CD14-positive monocyte (primary cell): ENCODE data around the gene ELAVL1. TPM values are rescaled to one million over a fixed set of nuclear protein-coding genes. Genes with fewer than 3 reads are reported as not detected.

ENCODE experiments used
- DNase-seq, 3 donors: peaks; one replicate each; pipeline ENCODE4 v3.0.0-alpha.2; 2011 to 2022
- H2AFZ ChIP-seq: 2 replicates; pipeline ENCODE4 v1.6.0; 2012; ENCODE audit warnings: mild to moderate bottlenecking, low read depth, low read length, inconsistent platforms; ENCODE audit not compliant: insufficient read depth, poor library complexity, severe bottlenecking
- H3K27ac ChIP-seq, 2 donors: 1 replicate in 1 of 2; 2 replicates in 1 of 2; pipeline ENCODE4 v1.5.1; 2012 to 2013; ENCODE audit warnings: low read length in 2 of 2, control low read depth in 1 of 2, inconsistent platforms in 1 of 2, low read depth in 1 of 2, mild to moderate bottlenecking in 1 of 2
- H3K27me3 ChIP-seq, 2 donors: one replicate each; pipeline versions ENCODE4 v1.6.0 to v1.6.1; 2011 to 2013; ENCODE audit warnings: low read length in 2 of 2; ENCODE audit not compliant: control insufficient read depth in 2 of 2, insufficient read depth in 2 of 2
- H3K36me3 ChIP-seq, 2 donors: replicated peaks in 1 of 2; 1 replicate in 1 of 2; 2 replicates in 1 of 2; pipeline versions ENCODE4 v1.5.1 to v1.6.1; 2012 to 2013; ENCODE audit warnings: low read length in 2 of 2, control low read depth in 1 of 2, inconsistent platforms in 1 of 2, mild to moderate bottlenecking in 1 of 2; ENCODE audit not compliant: insufficient read depth in 2 of 2, control insufficient read depth in 1 of 2
- H3K4me1 ChIP-seq, 2 donors: 1 replicate in 1 of 2; 2 replicates in 1 of 2; pipeline versions ENCODE4 v1.5.1 to v1.6.1; 2012 to 2013; ENCODE audit warnings: low read length in 2 of 2, control low read depth in 1 of 2, inconsistent platforms in 1 of 2, mild to moderate bottlenecking in 1 of 2, moderate library complexity in 1 of 2; ENCODE audit not compliant: insufficient read depth in 2 of 2, control insufficient read depth in 1 of 2
- H3K4me2 ChIP-seq: replicated peaks from 2 replicates; pipeline ENCODE3; 2012; ENCODE audit warnings: low read length, moderate library complexity, mild to moderate bottlenecking; ENCODE audit not compliant: poor library complexity, severe bottlenecking; ENCODE audit errors: extremely low read depth
- H3K4me3 ChIP-seq, 3 experiments: fragments of 200-600 bp in 1 of 3; sonication (generic) in 1 of 3; replicated peaks in 1 of 3; 1 replicate in 2 of 3; 2 replicates in 1 of 3; pipeline ENCODE4 v1.5.1; 2011 to 2013; ENCODE audit warnings: low read length in 3 of 3, mild to moderate bottlenecking in 3 of 3, control low read depth in 2 of 3, low read depth in 2 of 3, inconsistent platforms in 1 of 3, moderate library complexity in 1 of 3
- H3K79me2 ChIP-seq: 2 replicates; pipeline ENCODE4 v1.6.0; 2012; ENCODE audit warnings: mild to moderate bottlenecking, control low read depth, inconsistent platforms, low read length, moderate library complexity; ENCODE audit not compliant: insufficient read depth
- H3K9ac ChIP-seq: 2 replicates; pipeline ENCODE4 v1.6.0; 2017; ENCODE audit warnings: low read length, mild to moderate bottlenecking; ENCODE audit not compliant: insufficient read depth, poor library complexity, severe bottlenecking
- H3K9me3 ChIP-seq, 2 donors: replicated peaks in 1 of 2; 1 replicate in 1 of 2; 2 replicates in 1 of 2; pipeline versions ENCODE4 v1.5.1 to v1.6.1; 2012 to 2013; ENCODE audit warnings: low read length in 2 of 2, control low read depth in 1 of 2; ENCODE audit not compliant: control insufficient read depth in 1 of 2, insufficient read depth in 1 of 2
- H4K20me1 ChIP-seq: 2 replicates; pipeline ENCODE4 v1.6.0; 2012; ENCODE audit warnings: mild to moderate bottlenecking, low read length, control low read depth, moderate library complexity; ENCODE audit not compliant: insufficient read depth
- H3K27ac Mint-ChIP-seq, 7 donors: one replicate each; pipeline ENCODE4 v1.8.0; 2020; ENCODE audit warnings: mild to moderate bottlenecking in 7 of 7, mixed read lengths in 7 of 7, moderate library complexity in 6 of 7, inconsistent platforms in 2 of 7
- H3K27me3 Mint-ChIP-seq, 3 donors: one replicate each; pipeline ENCODE4 v1.8.0; 2021 to 2022; ENCODE audit warnings: low read depth in 3 of 3, mild to moderate bottlenecking in 3 of 3, mixed read lengths in 3 of 3, moderate library complexity in 3 of 3, inconsistent platforms in 1 of 3
- H3K36me3 Mint-ChIP-seq, 2 donors: one replicate each; pipeline ENCODE4 v1.8.0; 2020; ENCODE audit warnings: mixed read lengths in 2 of 2, inconsistent platforms in 1 of 2, mild to moderate bottlenecking in 1 of 2
- H3K4me1 Mint-ChIP-seq: one replicate; pipeline ENCODE4 v1.8.0; 2020; ENCODE audit warnings: mild to moderate bottlenecking, mixed read lengths
- H3K4me3 Mint-ChIP-seq, 2 donors: one replicate each; pipeline ENCODE4 v1.8.0; 2020; ENCODE audit warnings: mild to moderate bottlenecking in 2 of 2, mixed read lengths in 2 of 2, moderate library complexity in 1 of 2
- H3K9me3 Mint-ChIP-seq, 7 donors: one replicate each; pipeline ENCODE4 v1.8.0; 2020 to 2022; ENCODE audit warnings: mixed read lengths in 7 of 7, mild to moderate bottlenecking in 6 of 7, moderate library complexity in 6 of 7, inconsistent platforms in 2 of 7
- WGBS: methylation state at CpG from one replicate; pipeline ENCODE4 v1.1.5; 2013; ENCODE audit warnings: missing lambda C conversion rate; ENCODE audit not compliant: insufficient coverage; 5-methylcytosine and 5-hydroxymethylcytosine counted together
- intact Hi-C, 2 donors: fragments of 100-400 bp; cut with micrococcal nuclease; formaldehyde crosslinking; loops; one replicate each; pipeline versions ENCODE4 v1.15.0 to v1.15.1; 2023
- polyA plus RNA-seq, 3 donors: library from polyadenylated mRNA; depleted of rRNA in 1 of 3; unstranded in 2 of 3; stranded (reverse) in 1 of 3; fragments of 300-500 nt in 2 of 3; fragments of >200 nt in 1 of 3; fragmentation: Illumina TruSeq in 2 of 3; gene quantifications; 1 replicate in 2 of 3; 2 replicates in 1 of 3; pipeline ENCODE4 v1.2.3, GENCODE V29; 2012 to 2021
- TF ChIP-seq, protein P1 (sequence below): fragments of 200-600 bp; IDR thresholded peaks from one replicate; pipeline ENCODE4 v1.8.0; 2022; ENCODE audit warnings: antibody characterized with exemption, mild to moderate bottlenecking

The ELAVL1 gene
- polyA plus RNA-seq, 3 donors: 25.1 to 31.1 (median 30.7) TPM

DNA sequence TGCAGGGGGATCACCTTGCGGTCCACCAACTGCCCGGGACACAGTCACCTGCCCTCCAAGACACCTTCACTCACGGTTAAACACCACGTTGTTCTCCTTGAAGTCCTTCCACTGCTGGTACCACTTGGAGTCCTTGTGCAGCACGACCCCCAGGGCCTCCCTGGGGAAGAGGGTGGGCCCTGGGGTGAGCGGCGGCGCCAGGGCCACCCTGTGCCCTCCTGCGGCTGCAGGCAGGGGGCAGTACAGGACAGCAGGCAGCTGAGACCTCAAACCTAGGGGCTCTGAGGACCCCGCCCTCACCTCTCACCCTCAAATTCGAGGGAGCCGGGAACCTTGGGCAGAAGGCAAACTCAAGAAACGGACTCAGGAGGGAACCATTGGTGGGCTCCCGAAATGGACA is 72.0 kb downstream of the ELAVL1 start:
- Histone ChIP-seq H3K79me2 (no peaks in the 10 kb centered on the region), H3K9me3 (no peaks in the 10 kb centered on the region), H3K27me3 (no peaks in the 10 kb centered on the region), H2AFZ (no peak overlapping the region), H3K4me3 (no peak overlapping the region), H3K4me1 (no peaks in the 10 kb centered on the region), H3K4me2 (no peak overlapping the region), H4K20me1 (no peaks in the 10 kb centered on the region), H3K27ac (no peak overlapping the region), H3K36me3 (peaks cover 73 to 81% of the 10 kb centered on the region in 2 donors), H3K9ac (no peak overlapping the region)
- Mint-ChIP-seq H3K27me3 (no peaks in the 10 kb centered on the region), H3K4me3 (no peak overlapping the region), H3K9me3 (peaks cover 0 to 5% (median 0%) of the 10 kb centered on the region in 7 donors), H3K27ac (no peak overlapping the region), H3K36me3 (peaks cover 61 to 82% of the 10 kb centered on the region in 2 donors), H3K4me1 (no peaks in the 10 kb centered on the region)
- intact Hi-C loops: no loop called here
- 89% methylated on average over 11 of the region's 14 CpGs for WGBS
- DNase-seq: no peak
- TF ChIP-seq, protein P1, sequence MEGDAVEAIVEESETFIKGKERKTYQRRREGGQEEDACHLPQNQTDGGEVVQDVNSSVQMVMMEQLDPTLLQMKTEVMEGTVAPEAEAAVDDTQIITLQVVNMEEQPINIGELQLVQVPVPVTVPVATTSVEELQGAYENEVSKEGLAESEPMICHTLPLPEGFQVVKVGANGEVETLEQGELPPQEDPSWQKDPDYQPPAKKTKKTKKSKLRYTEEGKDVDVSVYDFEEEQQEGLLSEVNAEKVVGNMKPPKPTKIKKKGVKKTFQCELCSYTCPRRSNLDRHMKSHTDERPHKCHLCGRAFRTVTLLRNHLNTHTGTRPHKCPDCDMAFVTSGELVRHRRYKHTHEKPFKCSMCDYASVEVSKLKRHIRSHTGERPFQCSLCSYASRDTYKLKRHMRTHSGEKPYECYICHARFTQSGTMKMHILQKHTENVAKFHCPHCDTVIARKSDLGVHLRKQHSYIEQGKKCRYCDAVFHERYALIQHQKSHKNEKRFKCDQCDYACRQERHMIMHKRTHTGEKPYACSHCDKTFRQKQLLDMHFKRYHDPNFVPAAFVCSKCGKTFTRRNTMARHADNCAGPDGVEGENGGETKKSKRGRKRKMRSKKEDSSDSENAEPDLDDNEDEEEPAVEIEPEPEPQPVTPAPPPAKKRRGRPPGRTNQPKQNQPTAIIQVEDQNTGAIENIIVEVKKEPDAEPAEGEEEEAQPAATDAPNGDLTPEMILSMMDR: peak; percentile 34

DNA sequence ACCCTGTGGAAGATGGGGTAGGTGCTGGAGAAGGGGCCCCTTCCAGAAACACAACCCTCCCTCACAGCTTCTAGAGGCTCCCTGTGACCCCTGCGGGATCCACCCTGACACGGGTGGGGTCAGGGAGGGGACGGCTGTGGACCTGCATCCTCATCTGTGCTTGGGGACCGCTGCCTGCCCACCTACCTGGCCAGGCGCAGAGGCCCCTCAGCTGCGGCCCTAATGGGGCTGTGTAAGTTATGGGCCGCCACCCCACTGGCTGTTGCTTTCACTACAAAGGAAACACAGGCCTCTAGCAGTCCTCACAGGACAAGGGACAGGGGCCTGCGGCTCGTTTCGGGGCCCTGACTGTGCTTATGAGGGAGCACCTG is 72.5 kb downstream of the ELAVL1 start:
- 97% methylated on average over 10 of the region's 10 CpGs for WGBS

More for the DNA sequence above, 72.5 kb downstream of the ELAVL1 start:
- peaks cover 70 to 76% of the 10 kb centered on the region in 2 donors for H3K36me3 ChIP-seq
- no peak overlapping the region for H3K9ac ChIP-seq
- no peaks in the 10 kb centered on the region for H3K4me1 ChIP-seq
- no peak overlapping the region for H3K4me3 Mint-ChIP-seq
- peaks cover 0 to 5% (median 0%) of the 10 kb centered on the region in 7 donors for H3K9me3 Mint-ChIP-seq
- H3K36me3 Mint-ChIP-seq: peaks cover 58 to 78% of the 10 kb centered on the region in 2 donors
- TF ChIP-seq, protein P1: no peak
- H2AFZ ChIP-seq: no peak overlapping the region
- H3K27ac Mint-ChIP-seq: no peak overlapping the region
- no peaks in the 10 kb centered on the region for H3K79me2 ChIP-seq
- intact Hi-C loops: no loop called here
- H3K4me1 Mint-ChIP-seq: no peaks in the 10 kb centered on the region
- H3K4me2 ChIP-seq: no peak overlapping the region
- H3K27me3 Mint-ChIP-seq: no peaks in the 10 kb centered on the region
- no peaks in the 10 kb centered on the region for H3K27me3 ChIP-seq
- no peak overlapping the region for H3K27ac ChIP-seq
- H3K4me3 ChIP-seq: no peak overlapping the region
- no peak for DNase-seq
- no peaks in the 10 kb centered on the region for H3K9me3 ChIP-seq
- H4K20me1 ChIP-seq: no peaks in the 10 kb centered on the region
